ENCODE measurements around the gene ROR2. TPM values are rescaled to one million over a fixed set of nuclear protein-coding genes. Genes with fewer than 3 reads are reported as not detected.

ROR2 gene
- total RNA-seq, 4 donors from 2014 or later, result 6.3 to 32.2 (median 15.1) TPM

DNA sequence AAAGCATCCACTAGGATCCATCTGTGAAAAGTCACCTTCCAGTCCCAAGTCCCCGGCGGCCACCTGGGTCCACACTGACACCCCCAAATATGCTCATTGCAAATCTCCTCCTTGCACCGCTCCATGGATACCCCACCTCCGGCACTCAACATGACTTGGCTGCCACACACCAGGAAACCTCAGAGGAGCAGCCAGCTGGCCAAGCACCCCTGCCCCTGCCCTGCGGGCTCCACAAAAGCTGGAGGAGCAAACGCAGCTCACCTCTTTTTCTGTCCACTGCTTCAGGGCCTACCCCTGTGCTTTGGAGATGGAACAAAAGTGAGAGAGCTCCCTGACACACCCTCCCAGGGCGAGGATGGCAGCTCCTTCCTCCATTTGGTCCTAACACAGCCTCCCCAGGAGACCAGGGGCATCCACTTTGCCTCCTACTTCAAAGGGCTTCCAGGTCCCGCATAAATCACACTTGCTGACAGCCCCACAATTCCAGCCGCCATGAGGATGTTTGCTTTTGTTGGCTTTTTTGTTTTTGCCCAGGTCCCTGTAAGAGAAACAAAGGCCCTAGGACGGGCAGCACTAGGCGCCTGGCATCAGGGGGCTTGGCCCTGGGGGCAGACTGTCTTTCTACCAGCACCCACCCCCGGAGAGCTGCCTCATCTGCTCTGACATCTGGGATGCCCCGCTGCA lies 14.8 kb downstream of the ROR2 start:
- no peak for ATAC-seq (ENCODE audit: low FRiP score)
- TF ChIP-seq, protein P1, sequence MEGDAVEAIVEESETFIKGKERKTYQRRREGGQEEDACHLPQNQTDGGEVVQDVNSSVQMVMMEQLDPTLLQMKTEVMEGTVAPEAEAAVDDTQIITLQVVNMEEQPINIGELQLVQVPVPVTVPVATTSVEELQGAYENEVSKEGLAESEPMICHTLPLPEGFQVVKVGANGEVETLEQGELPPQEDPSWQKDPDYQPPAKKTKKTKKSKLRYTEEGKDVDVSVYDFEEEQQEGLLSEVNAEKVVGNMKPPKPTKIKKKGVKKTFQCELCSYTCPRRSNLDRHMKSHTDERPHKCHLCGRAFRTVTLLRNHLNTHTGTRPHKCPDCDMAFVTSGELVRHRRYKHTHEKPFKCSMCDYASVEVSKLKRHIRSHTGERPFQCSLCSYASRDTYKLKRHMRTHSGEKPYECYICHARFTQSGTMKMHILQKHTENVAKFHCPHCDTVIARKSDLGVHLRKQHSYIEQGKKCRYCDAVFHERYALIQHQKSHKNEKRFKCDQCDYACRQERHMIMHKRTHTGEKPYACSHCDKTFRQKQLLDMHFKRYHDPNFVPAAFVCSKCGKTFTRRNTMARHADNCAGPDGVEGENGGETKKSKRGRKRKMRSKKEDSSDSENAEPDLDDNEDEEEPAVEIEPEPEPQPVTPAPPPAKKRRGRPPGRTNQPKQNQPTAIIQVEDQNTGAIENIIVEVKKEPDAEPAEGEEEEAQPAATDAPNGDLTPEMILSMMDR (IDR thresholded peaks at IDR 0.05), result no peak
- no peak for DNase-seq (ENCODE audit: low spot score)

DNA sequence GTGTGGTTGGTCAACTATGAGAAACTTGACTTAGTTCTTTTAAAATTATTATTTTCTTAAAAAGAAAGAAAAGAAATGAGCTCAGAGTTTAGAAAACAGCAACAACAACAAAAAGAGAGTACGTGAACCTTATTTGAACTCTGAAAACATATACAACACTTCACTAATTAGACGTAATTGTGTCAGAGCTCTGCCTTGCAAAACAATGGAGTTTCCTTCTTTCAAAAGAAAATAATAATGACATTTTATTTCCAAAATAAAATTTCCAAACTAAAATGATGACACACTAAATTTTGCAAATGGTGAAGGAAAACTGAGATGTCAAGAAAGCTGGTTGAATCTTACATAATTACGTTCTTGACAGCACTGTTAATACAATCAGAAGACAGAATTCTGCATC lies 15.4 kb downstream of the ROR2 start:
- no peak for DNase-seq (ENCODE audit: low spot score)
- ATAC-seq (ENCODE audit: low FRiP score), result no peak
- TF ChIP-seq, protein P1 (IDR thresholded peaks at IDR 0.05), result no peak

DNA sequence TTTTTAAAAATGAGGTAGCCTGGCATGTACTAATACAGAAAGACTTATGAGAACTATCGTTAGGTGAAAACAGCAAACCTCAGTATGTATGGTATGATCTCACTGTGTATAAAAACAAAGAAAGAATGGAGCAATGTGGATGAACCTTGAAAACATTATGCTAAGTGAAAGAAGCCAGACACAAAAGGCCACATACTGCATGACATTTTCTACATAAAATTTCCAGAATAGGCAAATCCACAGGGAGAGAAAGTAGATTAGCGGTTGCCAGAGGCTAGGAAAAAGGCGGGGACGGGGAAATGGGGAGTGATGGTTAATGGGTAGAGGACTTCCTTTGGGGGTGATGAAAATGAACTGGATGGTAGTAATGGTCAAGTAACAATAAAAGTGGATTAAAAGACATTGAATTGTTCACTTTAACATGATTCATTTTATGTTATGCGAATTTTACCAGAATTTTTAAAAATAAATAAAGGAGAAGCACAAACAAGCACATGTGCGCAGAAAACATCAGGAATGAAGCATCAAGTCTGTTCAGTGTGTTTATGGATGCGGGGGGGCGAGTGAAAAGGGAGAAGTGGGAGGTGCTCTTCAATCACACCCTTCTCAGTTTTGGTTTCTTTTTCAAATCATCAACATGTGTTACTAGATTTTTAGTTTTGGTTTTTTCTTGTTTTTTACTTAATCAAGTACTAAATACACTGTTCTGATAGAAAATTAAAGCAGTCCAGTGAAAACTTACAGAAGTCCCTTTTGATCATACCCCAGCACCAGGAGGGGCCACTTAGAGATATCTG lies 16.3 kb downstream of the ROR2 start:
- TF ChIP-seq, protein P1 (IDR thresholded peaks at IDR 0.05), result no peak
- DNase-seq (ENCODE audit: low spot score) (no peak), ATAC-seq (ENCODE audit: low FRiP score) (no peak)

DNA sequence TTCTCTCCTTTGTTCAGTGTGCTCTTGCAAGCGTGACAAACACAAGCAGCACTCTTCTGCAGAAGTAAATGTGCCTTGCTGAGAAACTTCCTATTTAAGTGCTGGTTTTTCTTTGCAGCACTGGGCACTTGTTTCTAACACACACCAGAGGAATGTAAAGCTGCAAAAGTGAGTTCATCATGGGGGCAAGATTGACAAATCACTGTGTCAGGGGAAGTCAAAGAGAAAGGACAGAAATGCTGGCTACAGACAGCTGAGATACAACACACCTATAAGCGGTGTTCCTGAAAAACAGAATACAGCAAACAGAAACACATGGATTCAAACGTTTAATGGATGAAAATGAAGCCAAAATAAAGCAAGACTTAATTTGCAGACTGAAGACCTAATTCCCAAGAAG lies 19.6 kb downstream of the ROR2 start:
- ATAC-seq (ENCODE audit: low FRiP score) (no peak), DNase-seq (ENCODE audit: low spot score) (no peak)
- TF ChIP-seq, protein P1 (IDR thresholded peaks at IDR 0.05), result no peak

DNA sequence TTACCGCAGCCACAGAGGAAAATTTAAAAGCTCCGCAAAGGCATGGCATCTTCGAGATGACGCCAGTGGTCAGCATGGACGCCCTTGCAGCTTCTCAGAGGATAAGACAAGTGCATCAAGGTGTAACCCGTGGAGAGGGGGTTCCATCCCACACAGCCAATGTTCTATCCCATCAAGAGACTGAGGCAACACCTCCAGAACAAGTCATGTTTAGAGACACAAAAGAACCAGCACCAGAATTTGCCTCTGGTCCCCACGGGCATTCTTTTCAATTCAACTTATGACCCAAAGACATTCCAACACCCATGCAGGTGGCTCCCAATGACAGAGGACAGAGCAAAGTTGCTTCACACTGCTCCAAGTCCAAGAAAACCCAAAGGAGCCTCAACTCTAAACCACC lies 20.7 kb downstream of the ROR2 start:
- DNase-seq (ENCODE audit: low spot score) (no peak), ATAC-seq (ENCODE audit: low FRiP score) (no peak)
- TF ChIP-seq, protein P1 (IDR thresholded peaks at IDR 0.05), result no peak

- no peak for ATAC-seq (ENCODE audit: low FRiP score)
These were observed 22.0 kb downstream of the ROR2 start for GRCh38 chr9:91927922-91928510.

More at GRCh38 chr9:91927922-91928510, 22.0 kb downstream of the ROR2 start:
- DNase-seq (ENCODE audit: low spot score), result no peak
- TF ChIP-seq, protein P1 (IDR thresholded peaks at IDR 0.05), result no peak

Data from omental fat pad (tissue), 4 donors.